Activated CD4-positive, alpha-beta T cell treated with anti-CD3 and anti-CD28 coated beads, Interleukin-2, amount 50 U/mL, for 16 hours (primary cell): ENCODE measurements around the gene ERMN.
A peak's percentile ranks its signal among the peaks of the same experiment; 100 is the strongest.

Source experiments
- DNase-seq: peaks from one replicate; pipeline ENCODE4 v3.0.0-alpha.2; 2020

ERMN gene

DNA sequence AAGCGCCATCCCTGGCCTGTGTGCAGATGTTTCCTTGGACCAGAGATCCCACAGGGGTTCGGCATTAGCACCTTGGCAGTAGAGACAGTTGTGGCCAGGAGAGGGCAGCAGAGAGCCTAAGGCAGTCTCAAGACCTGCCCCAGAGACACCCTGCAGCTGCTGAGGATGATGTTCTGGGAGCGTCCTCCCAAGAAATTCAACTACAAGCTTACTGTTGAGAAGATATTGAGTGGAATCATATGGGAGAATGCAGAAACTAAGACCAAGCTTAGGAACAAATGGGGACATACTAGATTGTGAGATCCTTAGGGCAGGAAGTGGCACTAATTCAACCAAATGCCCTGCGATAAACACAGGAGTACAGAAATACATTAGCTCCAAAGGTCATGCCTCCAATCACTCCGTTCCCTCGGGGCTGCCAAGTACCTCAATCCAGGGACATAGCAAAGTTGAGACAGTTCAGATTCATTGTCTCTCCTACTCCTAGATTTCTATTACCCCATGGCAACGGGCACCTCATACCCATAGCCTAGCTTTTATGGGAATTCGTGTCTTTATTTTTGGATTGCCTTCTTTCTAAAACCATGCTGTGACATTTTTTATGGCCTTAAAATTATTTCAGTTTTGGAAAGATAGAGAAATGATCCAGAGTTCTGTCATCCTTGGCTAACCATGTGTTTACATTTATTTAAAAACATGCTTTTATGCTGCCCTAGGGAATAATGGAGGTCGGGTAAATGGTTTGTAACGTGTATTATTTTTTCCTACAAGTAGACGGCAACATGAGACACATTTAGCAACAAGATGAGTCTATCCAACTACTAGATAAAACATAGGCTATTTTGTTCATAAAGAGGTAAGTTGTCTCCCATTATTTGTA is 2.2 kb upstream of the ERMN start:
- DNase-seq = peak; percentile 89

- DNase-seq = no peak
These were observed 1.6 kb upstream of the ERMN start for GRCh38 chr2:157327200-157327599.

DNA sequence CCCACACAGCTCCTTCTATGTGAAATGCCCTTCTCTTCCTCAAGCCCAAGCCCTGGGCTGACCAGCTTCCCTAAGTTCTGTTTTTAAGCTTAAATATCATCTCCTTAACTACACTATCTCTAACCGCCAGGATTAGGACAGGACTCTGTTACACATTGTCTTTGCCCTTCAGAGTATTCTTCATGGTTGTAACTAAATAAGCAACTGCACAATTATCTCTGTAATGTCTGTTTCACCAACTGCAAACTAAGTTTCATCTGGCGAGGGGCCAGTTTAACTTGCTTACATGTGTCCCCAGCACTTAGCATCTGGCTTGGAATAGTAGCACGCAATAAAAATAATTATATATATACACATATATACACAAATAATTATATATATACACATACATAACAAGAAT is 1.1 kb upstream of the ERMN start:
- DNase-seq = no peak

- no peak for DNase-seq
These were observed 1.2 kb downstream of the ERMN start for GRCh38 chr2:157324331-157324843.

GRCh38 chr2:157322432-157322831 is 3.2 kb downstream of the ERMN start:
- DNase-seq = no peak

GRCh38 chr2:157321466-157321865 is 4.2 kb downstream of the ERMN start:
- no peak for DNase-seq

DNA sequence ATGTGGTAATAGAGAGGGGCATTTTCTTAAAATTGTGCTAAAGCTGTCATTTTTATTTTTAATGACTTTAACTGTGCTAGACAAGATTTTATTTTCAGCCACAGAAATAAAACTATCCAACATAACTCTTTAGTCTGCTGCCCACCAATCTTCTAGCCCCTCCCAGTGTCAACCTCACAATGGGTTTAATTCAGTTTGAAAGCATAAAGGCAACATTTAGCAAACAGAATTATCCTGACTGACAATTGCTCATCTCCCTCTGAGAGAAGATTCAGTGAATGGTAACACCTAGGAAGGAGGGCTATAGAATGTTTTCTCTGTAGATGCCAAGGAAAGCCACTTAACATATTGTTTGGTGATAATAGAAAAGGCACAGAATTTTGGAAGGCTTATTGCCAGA is 5.2 kb downstream of the ERMN start:
- no peak for DNase-seq

- no peak for DNase-seq
These were observed 5.8 kb downstream of the ERMN start for GRCh38 chr2:157319795-157320194.

DNA sequence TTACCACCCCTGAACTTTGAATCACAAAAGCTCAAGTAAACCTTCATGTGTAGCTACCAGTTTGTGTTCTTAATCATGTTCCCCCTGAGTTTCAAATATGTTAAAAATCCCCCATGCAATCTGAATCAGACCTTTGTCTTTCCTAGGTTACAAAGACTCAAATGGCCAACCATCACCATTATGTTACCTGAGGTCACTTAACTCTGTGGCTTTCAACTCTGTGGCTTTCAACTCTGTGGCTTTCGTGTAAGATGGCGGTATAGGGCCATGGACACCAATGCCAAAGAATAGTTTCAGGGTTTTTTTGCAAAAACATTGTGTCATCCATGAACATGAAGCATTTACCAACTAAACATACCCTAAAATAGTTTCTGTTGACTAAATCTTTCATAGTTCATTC is 6.7 kb downstream of the ERMN start:
- DNase-seq = no peak

DNA sequence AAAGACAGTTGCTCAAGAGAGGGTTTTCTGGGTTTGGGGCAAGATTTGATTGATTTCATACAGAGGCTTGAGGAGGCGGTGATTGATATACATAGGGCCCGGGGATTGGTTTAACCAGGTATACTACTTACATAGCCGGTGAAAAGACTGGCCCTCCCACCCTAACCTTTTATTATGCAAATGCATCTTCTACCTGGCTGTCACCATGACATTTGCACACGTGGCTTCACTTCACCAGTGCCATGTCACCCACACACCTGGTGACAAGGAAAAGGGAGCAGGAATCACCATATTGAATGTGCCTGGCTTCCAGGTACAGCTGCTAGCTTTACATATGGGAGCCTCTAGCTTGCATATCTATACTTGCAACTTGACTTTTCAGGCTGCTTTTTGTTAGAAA is 9.7 kb downstream of the ERMN start:
- no peak for DNase-seq

DNA sequence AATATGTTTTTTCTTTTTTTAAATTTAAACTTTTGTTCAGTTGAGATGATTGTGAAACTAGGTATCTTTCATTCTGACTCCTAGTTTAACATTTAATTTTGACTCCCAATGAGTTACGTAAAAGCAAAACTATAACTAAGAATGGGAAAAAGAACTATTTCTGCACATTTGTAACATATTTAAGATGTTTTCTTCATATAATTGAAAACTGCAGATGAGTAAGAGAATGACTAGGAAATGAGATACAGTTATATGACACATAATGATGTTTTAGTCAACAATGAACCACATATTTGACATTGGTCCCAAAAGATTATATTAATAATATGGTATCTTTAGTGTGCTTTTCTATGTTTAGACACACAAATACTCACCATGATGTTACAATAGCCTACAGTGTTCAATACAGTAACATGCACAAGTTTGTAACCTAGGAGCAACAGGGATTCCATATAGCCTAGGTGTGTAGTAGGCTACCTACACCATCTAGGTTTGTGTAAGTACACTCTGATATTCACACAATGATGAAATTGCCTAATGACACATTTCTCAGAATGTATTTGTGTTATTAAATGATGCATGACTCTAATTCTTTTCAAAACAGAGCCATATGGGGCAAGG is 12.6 kb downstream of the ERMN start:
- peak; percentile 72 for DNase-seq

GRCh38 chr2:157311706-157312105 is 13.9 kb downstream of the ERMN start:
- no peak for DNase-seq

GRCh38 chr2:157309878-157310277 is 15.7 kb downstream of the ERMN start:
- peak; percentile 52 for DNase-seq

DNA sequence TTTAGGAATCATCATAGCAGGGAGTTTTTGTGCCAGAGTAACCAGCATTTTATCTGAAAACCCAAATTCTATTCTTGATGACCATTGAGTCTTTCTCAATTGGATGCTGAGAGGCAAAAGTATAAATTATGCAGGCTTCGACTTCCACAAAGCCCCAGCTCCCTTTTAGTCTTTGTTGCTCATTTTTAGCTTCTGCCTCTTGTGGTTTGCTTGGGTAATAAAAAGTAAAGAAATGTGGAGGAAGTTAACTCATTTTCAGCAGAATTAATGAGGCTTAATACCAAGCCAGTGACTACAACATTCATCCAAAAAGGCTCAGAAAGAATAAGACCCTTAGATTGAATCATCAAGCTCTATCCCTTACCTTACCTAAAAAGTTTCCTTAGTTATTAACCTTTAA is 18.6 kb downstream of the ERMN start:
- DNase-seq = peak; percentile 52

GRCh38 chr2:157305723-157306110 is 19.9 kb downstream of the ERMN start:
- no peak for DNase-seq

GRCh38 chr2:157304811-157305722 is 20.6 kb downstream of the ERMN start:
- DNase-seq = no peak

DNA sequence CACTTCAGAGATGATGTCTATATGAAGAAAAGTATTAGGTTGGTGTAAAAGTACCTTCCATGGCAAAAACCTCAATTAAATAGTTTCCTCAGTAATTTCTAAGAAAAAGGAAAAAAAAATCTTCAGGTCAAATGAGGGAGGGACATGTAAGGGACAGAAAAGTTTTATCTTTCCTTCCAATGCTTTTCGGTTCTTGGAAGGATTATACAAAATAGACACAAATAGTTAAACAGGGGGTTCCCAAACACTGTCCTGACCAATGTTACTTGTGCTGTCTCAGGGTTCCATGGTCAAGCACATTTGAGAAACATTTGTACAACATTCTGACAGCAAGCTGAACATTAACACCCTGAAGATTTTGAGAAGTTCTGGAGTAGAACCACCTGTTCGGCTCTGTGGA is 22.0 kb downstream of the ERMN start:
- no peak for DNase-seq

GRCh38 chr2:157302492-157303099 is 23.0 kb downstream of the ERMN start:
- peak; percentile 67 for DNase-seq

DNA sequence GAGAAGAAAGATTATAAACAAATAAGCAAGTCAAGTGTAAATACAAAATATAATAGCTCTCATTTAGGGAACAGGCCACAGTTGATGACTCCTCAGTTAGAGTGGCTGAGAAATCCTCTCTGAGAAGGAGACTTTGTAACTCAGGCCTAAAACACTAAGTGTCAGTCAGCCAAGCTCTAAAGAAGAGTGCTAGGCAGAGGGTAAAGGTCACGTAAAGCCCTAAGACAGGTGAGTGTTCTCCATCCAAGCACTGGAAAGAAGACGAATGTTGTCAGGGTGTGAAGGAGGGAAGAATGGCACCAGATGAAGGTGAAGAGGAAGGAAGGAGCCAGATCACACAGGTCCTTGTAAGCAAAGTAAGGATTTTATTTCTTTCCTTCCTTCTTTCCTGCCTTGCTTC is 24.3 kb downstream of the ERMN start:
- DNase-seq = no peak

DNA sequence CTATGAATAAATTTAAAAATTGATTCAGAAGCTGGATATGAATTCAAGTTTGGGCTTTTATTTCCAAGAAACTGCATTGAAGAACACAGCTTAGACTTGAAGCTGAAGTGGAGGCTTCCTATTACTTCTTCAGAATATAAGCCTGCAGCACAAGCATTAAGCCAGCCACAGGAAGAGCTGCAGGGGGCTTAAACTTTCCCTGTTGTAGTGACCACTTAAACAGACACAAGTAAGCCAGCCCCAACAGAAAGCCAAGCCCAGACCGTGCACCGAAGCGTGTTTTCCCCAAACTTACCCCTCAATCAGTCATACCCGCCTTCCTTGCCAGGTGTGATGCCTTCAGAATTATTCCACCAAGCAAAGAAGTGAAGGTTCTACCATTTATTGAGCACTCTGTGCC is 28.7 kb downstream of the ERMN start:
- no peak for DNase-seq

DNA sequence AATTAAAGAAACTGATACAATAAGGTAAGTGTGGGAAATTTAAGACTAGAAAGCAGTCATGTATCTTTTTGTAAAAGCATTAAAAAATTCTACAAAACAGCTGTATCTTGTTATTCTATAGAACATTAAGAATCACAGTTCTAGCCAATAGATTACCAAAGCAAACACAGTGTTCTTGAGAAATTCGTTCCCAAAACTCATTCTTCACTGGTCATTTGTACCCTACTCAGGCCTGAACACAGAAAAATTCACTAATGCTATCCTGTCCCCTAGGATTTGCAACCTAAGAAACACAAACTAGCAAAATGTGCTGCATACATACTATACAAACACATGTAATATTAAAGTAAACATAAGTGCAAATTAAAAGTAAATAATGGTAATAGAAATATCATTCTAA is 29.1 kb downstream of the ERMN start:
- no peak for DNase-seq

DNA sequence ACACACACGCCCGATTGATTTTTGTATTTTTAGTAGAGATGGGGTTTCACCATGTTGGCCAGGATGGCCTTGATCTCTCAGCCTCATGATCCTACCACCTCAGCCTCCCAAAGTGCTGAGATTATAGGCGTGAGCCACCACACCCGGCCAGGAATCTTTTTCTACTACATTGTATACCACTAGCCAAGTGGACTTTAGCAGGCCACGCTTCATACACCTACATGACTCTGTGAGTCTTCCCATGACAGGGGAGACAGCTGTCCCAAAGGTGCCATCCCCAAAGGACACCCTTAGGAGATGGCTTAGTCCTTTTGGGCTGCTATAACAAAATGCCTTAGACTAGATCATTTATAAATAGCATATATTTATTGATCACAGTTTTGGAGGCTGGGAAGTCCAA is 32.8 kb downstream of the ERMN start:
- DNase-seq = no peak

- DNase-seq = no peak
These were observed 34.6 kb downstream of the ERMN start for GRCh38 chr2:157291018-157291417.
